Progenitor cell of endocrine pancreas (in vitro differentiated cells): Measurements from ENCODE around the gene MMP28. TPM values are rescaled to one million over a fixed set of nuclear protein-coding genes. Genes with fewer than 3 reads are reported as not detected.
A peak's percentile ranks its signal among the peaks of the same experiment; 100 is the strongest.

Experiments used
- DNase-seq: peaks from one replicate; pipeline ENCODE4 v3.0.0; 2021; ENCODE audit warnings: low spot score; ENCODE audit not compliant: unreplicated experiment
- H3K27ac Mint-ChIP-seq: 2 replicates; pipeline ENCODE4 v1.8.0; 2021; ENCODE audit warnings: mild to moderate bottlenecking, moderate library complexity, mixed read lengths
- H3K27me3 Mint-ChIP-seq: 2 replicates; pipeline ENCODE4 v1.8.0; 2021; ENCODE audit warnings: mixed read lengths
- H3K36me3 Mint-ChIP-seq: 2 replicates; pipeline ENCODE4 v1.8.0; 2022; ENCODE audit warnings: mixed read lengths; ENCODE audit not compliant: insufficient read depth
- H3K4me1 Mint-ChIP-seq: 2 replicates; pipeline ENCODE4 v1.8.0; 2021; ENCODE audit warnings: low read depth, mixed read lengths
- H3K4me3 Mint-ChIP-seq: 2 replicates; pipeline ENCODE4 v1.8.0; 2021; ENCODE audit warnings: low read depth, mild to moderate bottlenecking, moderate library complexity, mixed read lengths
- H3K9me3 Mint-ChIP-seq: 2 replicates; pipeline ENCODE4 v1.8.0; 2021; ENCODE audit warnings: low read depth, mixed read lengths
- CTCF ChIP-seq: fragments of 200-600 bp; sonication (generic); IDR thresholded peaks from one replicate; pipeline ENCODE4 v1.5.0; 2021; ENCODE audit warnings: antibody characterized with exemption, mild to moderate bottlenecking; ENCODE audit not compliant: unreplicated experiment
- total RNA-seq: library from RNA; stranded (reverse); gene quantifications from 2 replicates; pipeline ENCODE4 v1.2.1, GENCODE V29; 2021

Gene MMP28
- total RNA-seq, 1 donor from 2014 or later: 0.53 TPM

- Mint-ChIP-seq H3K9me3 (no peaks in the 10 kb centered on the region), H3K27ac (no peak overlapping the region), H3K4me1 (no peaks in the 10 kb centered on the region), H3K27me3 (peaks cover 80% of the 10 kb centered on the region), H3K36me3 (no peaks in the 10 kb centered on the region), H3K4me3 (no peak overlapping the region)
- no peak for DNase-seq
- no peak for TF ChIP-seq CTCF
Observed at GRCh38 chr17:35797918-35798317, 2.5 kb upstream of the MMP28 start.

- TF ChIP-seq CTCF: no peak
- Mint-ChIP-seq H3K4me1 (no peaks in the 10 kb centered on the region), H3K27ac (no peak overlapping the region), H3K4me3 (no peak overlapping the region), H3K36me3 (no peaks in the 10 kb centered on the region), H3K9me3 (no peaks in the 10 kb centered on the region), H3K27me3 (peaks cover 86% of the 10 kb centered on the region)
- no peak for DNase-seq
Observed at GRCh38 chr17:35797370-35797769, 1.9 kb upstream of the MMP28 start.

GRCh38 chr17:35796942-35797341 lies 1.5 kb upstream of the MMP28 start:
- Mint-ChIP-seq H3K27ac (no peak overlapping the region), H3K36me3 (no peaks in the 10 kb centered on the region), H3K9me3 (no peaks in the 10 kb centered on the region), H3K27me3 (peaks cover 90% of the 10 kb centered on the region), H3K4me3 (no peak overlapping the region), H3K4me1 (no peaks in the 10 kb centered on the region)
- DNase-seq: no peak
- no peak for TF ChIP-seq CTCF

GRCh38 chr17:35795871-35796265 lies 427 bp upstream of the MMP28 start:
- no peaks in the 10 kb centered on the region for H3K36me3 Mint-ChIP-seq
- H3K9me3 Mint-ChIP-seq: no peaks in the 10 kb centered on the region
- TF ChIP-seq CTCF: no peak
- peak overlapping the region; percentile 49 for H3K4me3 Mint-ChIP-seq
- no peak for DNase-seq
- H3K4me1 Mint-ChIP-seq: no peaks in the 10 kb centered on the region
- H3K27ac Mint-ChIP-seq: no peak overlapping the region
- peaks cover 91% of the 10 kb centered on the region for H3K27me3 Mint-ChIP-seq

- TF ChIP-seq CTCF: no peak
- no peak overlapping the region for H3K27ac Mint-ChIP-seq
- no peak for DNase-seq
- H3K4me1 Mint-ChIP-seq: peaks cover 3% of the 10 kb centered on the region
- no peaks in the 10 kb centered on the region for H3K36me3 Mint-ChIP-seq
- no peaks in the 10 kb centered on the region for H3K9me3 Mint-ChIP-seq
- H3K27me3 Mint-ChIP-seq: peaks cover 78% of the 10 kb centered on the region
- H3K4me3 Mint-ChIP-seq: no peak overlapping the region
Observed at GRCh38 chr17:35793257-35793656, 2.2 kb downstream of the MMP28 start.
